GM12878 (cell line): Measurements from ENCODE around the gene SHC1. TPM values are rescaled to one million over a fixed set of nuclear protein-coding genes. Genes with fewer than 3 reads are reported as not detected.
A peak's percentile ranks its signal among the peaks of the same experiment; 100 is the strongest.

Source experiments
- ATF7 ChIP-seq: fragments of 450-650 bp; IDR thresholded peaks from 2 replicates; pipeline ENCODE4 v1.6.1; 2016; ENCODE audit warnings: low read depth, mild to moderate bottlenecking
- BACH1 ChIP-seq: fragments of 450-650 bp; IDR thresholded peaks from 2 replicates; pipeline ENCODE4 v1.6.1; 2017; ENCODE audit warnings: mild to moderate bottlenecking, borderline replicate concordance
- BMI1 ChIP-seq: fragments of 450-650 bp; IDR thresholded peaks from 2 replicates; pipeline ENCODE4 v1.6.1; 2016; ENCODE audit warnings: mild to moderate bottlenecking, moderate library complexity, borderline replicate concordance
- CBX3 ChIP-seq: fragments of 200-600 bp; sonication (generic); IDR thresholded peaks from 2 replicates; pipeline ENCODE4 v1.6.1; 2016; ENCODE audit warnings: low read depth, borderline replicate concordance
- CHD2 ChIP-seq: IDR thresholded peaks from 2 replicates; pipeline ENCODE4 v1.6.1; 2011; ENCODE audit warnings: low read depth, low read length, improper control_type of control experiment, borderline replicate concordance
- EED ChIP-seq: sonication (generic); IDR thresholded peaks from 2 replicates; pipeline ENCODE4 v1.6.1; 2016; ENCODE audit warnings: antibody characterized with exemption, low read depth
- IKZF2 ChIP-seq, 2 experiments: fragments of 450-650 bp; IDR thresholded peaks; 2 replicates each; pipeline ENCODE4 v1.6.1; 2017; ENCODE audit warnings: mild to moderate bottlenecking in 2 of 2, moderate library complexity in 2 of 2
- IRF4 ChIP-seq: IDR thresholded peaks from 2 replicates; pipeline ENCODE4 v1.6.1; 2011; ENCODE audit warnings: low read depth, low read length
- MXI1 ChIP-seq: fragments of 150-350 bp; IDR thresholded peaks from 2 replicates; pipeline ENCODE4 v1.6.1; 2011; ENCODE audit warnings: low read depth, mild to moderate bottlenecking, inconsistent platforms, low read length, improper control_type of control experiment
- RAD21 ChIP-seq: IDR thresholded peaks from 2 replicates; pipeline ENCODE4 v1.6.1; 2011; ENCODE audit warnings: mild to moderate bottlenecking, low read depth, low read length, moderate library complexity; ENCODE audit not compliant: insufficient read depth
- SREBF1 ChIP-seq: IDR thresholded peaks from 2 replicates; pipeline ENCODE4 v1.6.1; 2012; ENCODE audit warnings: mild to moderate bottlenecking, low read length
- TAF1 ChIP-seq: IDR thresholded peaks from 2 replicates; pipeline ENCODE4 v1.6.1; 2011; ENCODE audit warnings: mild to moderate bottlenecking, low read depth, low read length, borderline replicate concordance
- TBL1XR1 ChIP-seq: IDR thresholded peaks from 2 replicates; pipeline ENCODE4 v1.6.1; 2012; ENCODE audit warnings: low read depth, low read length, improper control_type of control experiment
- YY1 ChIP-seq: IDR thresholded peaks from 2 replicates; pipeline ENCODE4 v1.6.1; 2011; ENCODE audit warnings: low read depth, mild to moderate bottlenecking, low read length
- ZZZ3 ChIP-seq: IDR thresholded peaks from 2 replicates; pipeline ENCODE4 v1.6.1; 2011; ENCODE audit warnings: low read depth; ENCODE audit not compliant: control insufficient read depth, insufficient read length
- polyA plus RNA-seq, 11 experiments: library from polyadenylated mRNA; depleted of rRNA in 4 of 11; unstranded in 6 of 11; stranded (reverse) in 5 of 11; fragments of >200 nt; fragmentation: Nextera tagmentation in 4 of 11; fragmentation: Illumina TruSeq in 1 of 11; extraction: Ambion mirVana in 4 of 11; extraction: Trizol in 1 of 11; gene quantifications; 1 replicate in 1 of 11; 2 replicates in 10 of 11; pipeline versions ENCODE4 v1.2.1 to v1.2.3, GENCODE V29; 2011 to 2016; ENCODE audit warnings: inconsistent platforms in 2 of 11, missing spikeins in 2 of 11, low read depth in 1 of 11
- total RNA-seq, 4 experiments: library from RNA; depleted of rRNA in 3 of 4; stranded (reverse); fragments of >200 nt in 3 of 4; fragmentation: Illumina TruSeq in 1 of 4; extraction: Trizol in 1 of 4; gene quantifications; 2 replicates each; pipeline versions ENCODE4 v1.2.1 to v1.2.3, GENCODE V29; 2013 to 2021
- TF ChIP-seq, protein P1 (sequence below): fragments of 450-650 bp; IDR thresholded peaks from 2 replicates; pipeline ENCODE4 v1.6.1; 2017; ENCODE audit warnings: mild to moderate bottlenecking, moderate library complexity
- TF ChIP-seq, protein P2 (sequence below): fragments of 450-650 bp; IDR thresholded peaks from 2 replicates; pipeline ENCODE4 v1.6.1; 2016; ENCODE audit warnings: mild to moderate bottlenecking, moderate library complexity, borderline replicate concordance
- TF ChIP-seq, protein P3 (sequence below): fragments of 450-650 bp; IDR thresholded peaks from 2 replicates; pipeline ENCODE4 v1.6.1; 2017; ENCODE audit warnings: mild to moderate bottlenecking

Gene SHC1
- total and polyA plus RNA-seq, 10 of the 15 experiments (the other 5 are each of a cell fraction or from before 2014, with no cell fraction given) = 2.6 to 49.3 (median 25.2) TPM

DNA sequence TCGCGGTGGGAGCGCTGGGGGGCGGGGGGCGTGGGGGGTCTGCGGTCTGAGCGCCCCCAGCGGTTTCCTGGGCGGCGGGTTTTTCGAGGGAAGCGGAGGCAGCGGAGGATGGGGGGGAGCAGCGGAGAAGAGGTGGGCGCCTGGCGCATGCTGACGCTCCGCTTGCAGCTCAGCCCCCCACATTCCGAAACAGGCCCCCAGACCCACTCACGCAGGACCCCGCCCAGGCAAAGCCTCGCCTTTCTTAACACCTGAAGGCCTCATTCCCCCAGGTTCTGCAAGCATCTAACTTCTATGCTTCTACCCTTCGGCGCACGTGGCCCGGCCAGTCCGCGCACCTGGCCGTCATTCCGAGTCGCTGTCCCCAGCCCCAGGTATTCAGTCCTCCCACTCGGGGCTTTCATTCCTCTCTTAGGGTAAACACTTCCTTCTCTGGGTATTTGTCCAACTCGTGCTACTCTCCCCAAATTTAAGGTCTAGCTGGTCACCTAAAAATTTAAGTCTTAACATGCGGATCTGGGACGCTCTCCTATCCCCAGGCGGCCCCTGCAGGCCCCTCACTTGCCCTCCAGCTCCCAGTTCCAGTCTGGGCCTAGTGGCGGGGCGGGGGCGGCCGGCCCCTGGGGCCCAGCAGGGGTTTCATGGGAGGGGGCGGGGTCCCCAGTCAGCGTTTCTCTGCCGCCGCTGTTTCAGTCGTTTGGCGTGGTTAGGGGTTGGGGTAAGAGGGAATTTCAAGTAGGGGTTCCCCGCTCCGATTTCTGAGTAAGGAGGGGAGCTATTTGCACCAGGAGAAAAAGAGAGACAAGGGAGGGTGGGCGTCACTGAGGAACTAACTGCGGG is 29.2 kb upstream of the SHC1 start (continued):
- 0 out of 2 replicates have a peak, but pooled peaks have one; percentile 12 for TF ChIP-seq CHD2
- peak; percentile 68 for TF ChIP-seq EED
- TF ChIP-seq, protein P1, sequence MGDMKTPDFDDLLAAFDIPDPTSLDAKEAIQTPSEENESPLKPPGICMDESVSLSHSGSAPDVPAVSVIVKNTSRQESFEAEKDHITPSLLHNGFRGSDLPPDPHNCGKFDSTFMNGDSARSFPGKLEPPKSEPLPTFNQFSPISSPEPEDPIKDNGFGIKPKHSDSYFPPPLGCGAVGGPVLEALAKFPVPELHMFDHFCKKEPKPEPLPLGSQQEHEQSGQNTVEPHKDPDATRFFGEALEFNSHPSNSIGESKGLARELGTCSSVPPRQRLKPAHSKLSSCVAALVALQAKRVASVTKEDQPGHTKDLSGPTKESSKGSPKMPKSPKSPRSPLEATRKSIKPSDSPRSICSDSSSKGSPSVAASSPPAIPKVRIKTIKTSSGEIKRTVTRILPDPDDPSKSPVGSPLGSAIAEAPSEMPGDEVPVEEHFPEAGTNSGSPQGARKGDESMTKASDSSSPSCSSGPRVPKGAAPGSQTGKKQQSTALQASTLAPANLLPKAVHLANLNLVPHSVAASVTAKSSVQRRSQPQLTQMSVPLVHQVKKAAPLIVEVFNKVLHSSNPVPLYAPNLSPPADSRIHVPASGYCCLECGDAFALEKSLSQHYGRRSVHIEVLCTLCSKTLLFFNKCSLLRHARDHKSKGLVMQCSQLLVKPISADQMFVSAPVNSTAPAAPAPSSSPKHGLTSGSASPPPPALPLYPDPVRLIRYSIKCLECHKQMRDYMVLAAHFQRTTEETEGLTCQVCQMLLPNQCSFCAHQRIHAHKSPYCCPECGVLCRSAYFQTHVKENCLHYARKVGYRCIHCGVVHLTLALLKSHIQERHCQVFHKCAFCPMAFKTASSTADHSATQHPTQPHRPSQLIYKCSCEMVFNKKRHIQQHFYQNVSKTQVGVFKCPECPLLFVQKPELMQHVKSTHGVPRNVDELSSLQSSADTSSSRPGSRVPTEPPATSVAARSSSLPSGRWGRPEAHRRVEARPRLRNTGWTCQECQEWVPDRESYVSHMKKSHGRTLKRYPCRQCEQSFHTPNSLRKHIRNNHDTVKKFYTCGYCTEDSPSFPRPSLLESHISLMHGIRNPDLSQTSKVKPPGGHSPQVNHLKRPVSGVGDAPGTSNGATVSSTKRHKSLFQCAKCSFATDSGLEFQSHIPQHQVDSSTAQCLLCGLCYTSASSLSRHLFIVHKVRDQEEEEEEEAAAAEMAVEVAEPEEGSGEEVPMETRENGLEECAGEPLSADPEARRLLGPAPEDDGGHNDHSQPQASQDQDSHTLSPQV = no peak
- TF ChIP-seq, protein P2, sequence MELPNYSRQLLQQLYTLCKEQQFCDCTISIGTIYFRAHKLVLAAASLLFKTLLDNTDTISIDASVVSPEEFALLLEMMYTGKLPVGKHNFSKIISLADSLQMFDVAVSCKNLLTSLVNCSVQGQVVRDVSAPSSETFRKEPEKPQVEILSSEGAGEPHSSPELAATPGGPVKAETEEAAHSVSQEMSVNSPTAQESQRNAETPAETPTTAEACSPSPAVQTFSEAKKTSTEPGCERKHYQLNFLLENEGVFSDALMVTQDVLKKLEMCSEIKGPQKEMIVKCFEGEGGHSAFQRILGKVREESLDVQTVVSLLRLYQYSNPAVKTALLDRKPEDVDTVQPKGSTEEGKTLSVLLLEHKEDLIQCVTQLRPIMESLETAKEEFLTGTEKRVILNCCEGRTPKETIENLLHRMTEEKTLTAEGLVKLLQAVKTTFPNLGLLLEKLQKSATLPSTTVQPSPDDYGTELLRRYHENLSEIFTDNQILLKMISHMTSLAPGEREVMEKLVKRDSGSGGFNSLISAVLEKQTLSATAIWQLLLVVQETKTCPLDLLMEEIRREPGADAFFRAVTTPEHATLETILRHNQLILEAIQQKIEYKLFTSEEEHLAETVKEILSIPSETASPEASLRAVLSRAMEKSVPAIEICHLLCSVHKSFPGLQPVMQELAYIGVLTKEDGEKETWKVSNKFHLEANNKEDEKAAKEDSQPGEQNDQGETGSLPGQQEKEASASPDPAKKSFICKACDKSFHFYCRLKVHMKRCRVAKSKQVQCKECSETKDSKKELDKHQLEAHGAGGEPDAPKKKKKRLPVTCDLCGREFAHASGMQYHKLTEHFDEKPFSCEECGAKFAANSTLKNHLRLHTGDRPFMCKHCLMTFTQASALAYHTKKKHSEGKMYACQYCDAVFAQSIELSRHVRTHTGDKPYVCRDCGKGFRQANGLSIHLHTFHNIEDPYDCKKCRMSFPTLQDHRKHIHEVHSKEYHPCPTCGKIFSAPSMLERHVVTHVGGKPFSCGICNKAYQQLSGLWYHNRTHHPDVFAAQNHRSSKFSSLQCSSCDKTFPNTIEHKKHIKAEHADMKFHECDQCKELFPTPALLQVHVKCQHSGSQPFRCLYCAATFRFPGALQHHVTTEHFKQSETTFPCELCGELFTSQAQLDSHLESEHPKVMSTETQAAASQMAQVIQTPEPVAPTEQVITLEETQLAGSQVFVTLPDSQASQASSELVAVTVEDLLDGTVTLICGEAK = no peak
- peak; percentile 3 to 60; a peak in 3 of 4 replicates for TF ChIP-seq IKZF2 (IDR thresholded peaks at IDR 0.05)
- peak; percentile 32; the same call in 1 of the 2 replicates for TF ChIP-seq BACH1
- no peak for TF ChIP-seq ZZZ3
- no peak for TF ChIP-seq TAF1
- no peak for TF ChIP-seq IRF4
- peak; percentile 24; the same call in 1 of the 2 replicates for TF ChIP-seq ATF7
- TF ChIP-seq MXI1 = peak; percentile 94
- peak; percentile 16; the same call in 1 of the 2 replicates for TF ChIP-seq RAD21
- TF ChIP-seq YY1 = no peak
- TF ChIP-seq BMI1 = no peak
- TF ChIP-seq TBL1XR1 = no peak
- TF ChIP-seq SREBF1 = no peak
- no peak for TF ChIP-seq CBX3
- TF ChIP-seq, protein P3, sequence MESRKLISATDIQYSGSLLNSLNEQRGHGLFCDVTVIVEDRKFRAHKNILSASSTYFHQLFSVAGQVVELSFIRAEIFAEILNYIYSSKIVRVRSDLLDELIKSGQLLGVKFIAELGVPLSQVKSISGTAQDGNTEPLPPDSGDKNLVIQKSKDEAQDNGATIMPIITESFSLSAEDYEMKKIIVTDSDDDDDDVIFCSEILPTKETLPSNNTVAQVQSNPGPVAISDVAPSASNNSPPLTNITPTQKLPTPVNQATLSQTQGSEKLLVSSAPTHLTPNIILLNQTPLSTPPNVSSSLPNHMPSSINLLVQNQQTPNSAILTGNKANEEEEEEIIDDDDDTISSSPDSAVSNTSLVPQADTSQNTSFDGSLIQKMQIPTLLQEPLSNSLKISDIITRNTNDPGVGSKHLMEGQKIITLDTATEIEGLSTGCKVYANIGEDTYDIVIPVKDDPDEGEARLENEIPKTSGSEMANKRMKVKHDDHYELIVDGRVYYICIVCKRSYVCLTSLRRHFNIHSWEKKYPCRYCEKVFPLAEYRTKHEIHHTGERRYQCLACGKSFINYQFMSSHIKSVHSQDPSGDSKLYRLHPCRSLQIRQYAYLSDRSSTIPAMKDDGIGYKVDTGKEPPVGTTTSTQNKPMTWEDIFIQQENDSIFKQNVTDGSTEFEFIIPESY = no peak
